Renal pelvis (tissue), 4 donors: ENCODE measurements around the gene PRR29. TPM values are rescaled to one million over a fixed set of nuclear protein-coding genes. Genes with fewer than 3 reads are reported as not detected.
A peak's percentile ranks its signal among the peaks of the same experiment; 100 is the strongest.
"Not testable (repeated sequence)": the region's sequence is repeated elsewhere in the genome, so short reads cannot be mapped to it uniquely, and the experiment has no call there.

Source experiments
- DNase-seq: peaks from one replicate; pipeline ENCODE4 v3.0.0-alpha.2; 2013
- polyA plus RNA-seq, 3 donors: library from polyadenylated mRNA; unstranded; fragments of 120-200 nt; gene quantifications; one replicate each; pipeline ENCODE4 v1.2.1, GENCODE V29; 2013; ENCODE audit not compliant: insufficient read length in 3 of 3

Gene PRR29
- polyA plus RNA-seq, 3 donors: 4.2 to 4.8 (median 4.3) TPM

DNA sequence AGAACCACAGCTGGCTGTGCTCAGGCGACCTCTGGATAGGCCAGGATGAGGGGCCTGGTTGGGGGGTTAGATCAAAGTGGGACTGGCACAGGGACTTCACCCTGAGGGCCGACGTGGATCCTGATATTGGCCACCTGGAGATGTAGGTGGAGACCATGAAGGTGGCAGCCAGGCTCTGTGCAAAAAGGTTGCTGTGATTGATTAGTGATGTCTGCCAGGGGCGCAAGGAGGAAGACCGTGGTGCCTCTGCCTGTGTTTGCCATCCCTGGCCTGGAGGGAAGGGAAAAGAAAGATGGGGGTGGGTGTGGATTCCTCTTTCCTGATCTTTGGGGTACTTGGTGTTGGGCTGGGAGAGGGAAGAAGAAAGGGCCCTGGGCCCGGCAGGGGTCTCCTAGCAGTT is 24.9 kb upstream of the PRR29 start:
- no peak for DNase-seq

GRCh38 chr17:63973930-63974593 is 24.1 kb upstream of the PRR29 start:
- DNase-seq: no peak

GRCh38 chr17:63974594-63975192 is 23.5 kb upstream of the PRR29 start:
- no peak for DNase-seq

DNA sequence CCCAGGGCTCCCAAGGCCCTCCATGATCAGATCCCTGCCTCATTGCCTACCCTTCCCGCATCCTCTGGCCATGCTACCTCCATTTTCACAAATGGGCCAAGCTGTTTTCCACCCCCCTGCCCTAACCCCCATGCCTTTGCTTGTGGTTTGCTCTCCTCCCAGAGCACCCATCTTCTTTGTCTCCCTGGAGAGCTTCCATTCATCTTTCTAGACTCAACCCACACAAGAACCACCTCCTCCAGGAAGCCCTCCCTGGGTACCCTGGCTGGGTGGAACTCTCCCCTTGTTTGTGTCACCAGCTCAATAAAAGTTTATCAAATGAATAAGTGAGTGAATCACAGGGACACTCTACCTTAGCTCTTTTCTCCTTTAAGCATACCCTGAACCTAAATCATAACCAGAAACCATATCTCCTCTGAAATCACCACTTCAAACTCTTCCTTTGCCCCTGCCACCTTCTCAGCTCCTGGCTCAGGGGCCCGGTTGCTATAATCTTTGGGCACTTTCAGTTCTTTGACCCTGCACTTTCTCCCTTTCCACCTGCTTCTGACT is 22.5 kb upstream of the PRR29 start:
- DNase-seq: no peak

DNA sequence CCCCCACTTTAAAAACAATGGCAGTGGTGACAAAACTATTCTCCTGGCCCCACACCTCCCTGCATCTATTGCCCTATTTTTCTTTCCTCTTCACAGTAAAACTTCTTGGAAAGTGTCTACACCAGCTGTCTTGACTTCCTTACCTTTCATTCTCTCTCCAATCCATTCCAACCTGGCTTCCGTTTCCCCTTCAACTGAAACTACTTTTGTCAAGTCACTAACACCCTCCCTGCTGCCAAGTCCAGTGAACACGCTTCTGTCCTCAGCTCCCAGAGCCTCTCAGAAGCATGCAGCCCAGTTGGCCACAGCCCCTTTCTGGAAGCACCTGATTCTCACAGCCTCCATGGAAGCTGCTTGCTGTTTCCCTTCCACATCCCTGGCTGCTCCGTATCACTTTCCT is 21.4 kb upstream of the PRR29 start:
- DNase-seq: no peak

DNA sequence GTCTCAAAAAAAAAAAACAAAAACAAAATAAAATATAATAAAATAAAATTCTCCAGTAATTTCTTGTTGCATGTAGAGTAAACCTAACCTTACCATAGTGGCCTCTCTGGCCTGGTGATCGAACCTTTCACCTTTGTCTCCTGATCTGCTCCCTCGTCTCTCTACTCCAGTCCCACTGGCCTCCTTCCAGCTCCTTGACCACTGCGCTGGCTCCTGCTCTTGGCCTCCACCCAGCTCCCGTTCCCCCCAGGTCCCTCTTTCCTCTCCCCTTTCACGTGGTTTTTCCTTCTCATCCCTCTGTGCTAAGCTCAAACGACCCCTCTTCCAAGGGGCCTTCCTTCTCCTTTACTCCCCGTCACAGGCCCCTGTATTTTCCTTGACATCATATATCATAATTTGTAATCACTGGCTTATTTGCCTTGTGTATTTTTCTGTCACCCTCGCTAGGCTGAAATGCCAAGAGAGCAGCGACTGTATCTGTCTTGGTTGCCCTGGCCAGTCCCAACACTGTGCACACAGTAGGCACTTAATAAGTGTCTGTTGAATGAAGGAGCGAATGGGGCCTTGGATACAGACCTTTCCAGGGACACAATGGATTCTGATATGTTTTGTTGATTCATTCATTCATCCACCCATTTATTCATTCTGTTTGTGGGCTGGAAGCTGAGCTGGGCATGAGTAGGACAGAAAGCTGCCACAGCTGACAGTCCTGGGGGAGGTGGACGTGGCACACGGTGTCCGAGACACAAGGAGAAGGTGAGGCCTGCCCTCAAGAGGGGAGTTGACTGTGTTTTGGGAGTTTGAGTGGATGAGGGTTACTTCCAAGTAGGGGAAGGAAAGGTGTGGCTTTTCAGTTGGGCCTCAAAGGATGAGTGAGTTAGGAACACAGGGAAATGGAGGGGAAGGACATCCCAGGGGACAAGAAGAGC is 19.6 kb upstream of the PRR29 start:
- DNase-seq: no peak

DNA sequence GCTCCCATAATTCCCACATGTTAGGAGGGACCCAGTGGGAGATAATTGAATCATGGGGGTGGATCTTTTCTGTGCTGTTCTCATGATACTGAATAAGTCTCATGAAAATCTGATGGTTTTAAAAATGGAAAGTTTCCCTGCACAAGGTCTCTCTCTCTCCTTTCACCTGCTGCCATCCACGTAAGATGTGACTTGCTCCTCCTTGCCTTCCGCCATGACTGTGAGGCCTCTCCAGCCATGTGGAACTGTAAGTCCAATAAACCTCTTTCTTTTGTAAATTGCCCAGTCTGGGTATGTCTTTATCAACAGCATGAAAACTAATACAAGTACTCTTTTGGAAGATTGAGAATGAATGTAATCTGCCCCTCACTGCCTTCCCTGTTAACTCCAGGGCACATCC is 15.5 kb upstream of the PRR29 start:
- DNase-seq: not testable (repeated sequence)

GRCh38 chr17:63983320-63983719 is 14.8 kb upstream of the PRR29 start:
- no peak for DNase-seq

GRCh38 chr17:63984236-63984635 is 13.9 kb upstream of the PRR29 start:
- DNase-seq: no peak

- no peak for DNase-seq
Measured at GRCh38 chr17:63984651-63985386, 13.3 kb upstream of the PRR29 start.

- DNase-seq: no peak
Measured at GRCh38 chr17:63985387-63986140, 12.6 kb upstream of the PRR29 start.

GRCh38 chr17:63986821-63987220 is 11.3 kb upstream of the PRR29 start:
- no peak for DNase-seq

DNA sequence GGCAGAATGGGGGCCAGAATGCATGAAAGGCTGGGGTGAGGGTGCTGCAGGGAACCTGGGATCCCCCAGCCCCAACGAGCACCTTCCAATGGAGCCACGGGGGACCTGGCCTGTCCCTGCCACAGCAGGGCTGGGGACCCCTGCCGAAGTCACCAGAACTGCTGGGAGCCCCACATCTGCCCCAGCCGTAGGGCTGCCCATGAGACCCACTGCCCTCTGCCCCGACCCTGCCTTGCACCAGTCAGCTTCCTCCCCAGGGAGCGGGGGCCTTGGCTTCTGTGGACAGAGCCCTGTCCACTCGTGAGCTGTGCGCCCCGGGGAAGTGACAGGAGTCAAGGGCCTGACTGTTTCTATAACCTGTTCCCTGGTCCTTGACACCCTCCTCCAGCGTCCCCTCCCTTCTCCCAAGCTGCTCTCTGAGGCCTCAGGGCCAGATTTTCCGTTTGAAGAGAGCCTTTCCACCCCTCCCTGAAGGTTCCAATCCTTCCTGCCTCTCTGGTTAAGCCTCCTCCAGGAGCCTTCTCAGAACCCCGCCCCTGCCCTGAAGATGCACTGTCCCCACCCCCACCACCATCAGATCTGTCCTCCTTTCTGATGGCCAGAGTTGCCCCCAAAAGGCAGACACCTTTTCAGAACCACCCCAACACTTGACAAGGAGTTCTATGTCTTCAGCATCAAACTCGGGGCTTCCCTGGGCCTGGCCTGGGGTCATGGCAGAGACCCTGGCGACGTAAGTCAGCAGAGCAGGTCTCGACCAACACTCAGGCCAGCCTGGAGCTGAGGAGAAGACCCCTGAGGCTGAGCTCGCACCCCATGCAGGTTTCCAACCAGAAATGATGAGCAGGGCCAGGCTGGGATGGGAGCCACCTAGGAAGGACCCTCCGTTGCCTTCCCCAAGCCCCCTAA is 10.7 kb upstream of the PRR29 start:
- DNase-seq: no peak

DNA sequence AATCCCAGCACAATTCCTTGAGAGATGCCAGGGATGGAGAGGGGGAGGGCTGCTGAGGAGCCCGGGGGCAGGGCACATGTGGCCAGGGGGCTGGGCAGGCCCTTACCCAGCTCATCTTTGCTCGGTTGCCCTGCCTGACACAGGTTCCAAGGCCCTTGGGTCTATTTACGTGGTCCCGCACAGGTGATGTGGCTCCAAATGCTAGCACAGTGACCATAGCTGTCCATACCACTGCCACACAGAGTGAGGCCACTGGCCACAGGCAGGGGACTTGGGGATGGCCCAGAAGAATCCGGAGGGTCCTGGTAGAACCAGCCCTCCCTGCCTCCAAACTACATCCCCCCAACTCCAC is 10.0 kb upstream of the PRR29 start:
- no peak for DNase-seq

DNA sequence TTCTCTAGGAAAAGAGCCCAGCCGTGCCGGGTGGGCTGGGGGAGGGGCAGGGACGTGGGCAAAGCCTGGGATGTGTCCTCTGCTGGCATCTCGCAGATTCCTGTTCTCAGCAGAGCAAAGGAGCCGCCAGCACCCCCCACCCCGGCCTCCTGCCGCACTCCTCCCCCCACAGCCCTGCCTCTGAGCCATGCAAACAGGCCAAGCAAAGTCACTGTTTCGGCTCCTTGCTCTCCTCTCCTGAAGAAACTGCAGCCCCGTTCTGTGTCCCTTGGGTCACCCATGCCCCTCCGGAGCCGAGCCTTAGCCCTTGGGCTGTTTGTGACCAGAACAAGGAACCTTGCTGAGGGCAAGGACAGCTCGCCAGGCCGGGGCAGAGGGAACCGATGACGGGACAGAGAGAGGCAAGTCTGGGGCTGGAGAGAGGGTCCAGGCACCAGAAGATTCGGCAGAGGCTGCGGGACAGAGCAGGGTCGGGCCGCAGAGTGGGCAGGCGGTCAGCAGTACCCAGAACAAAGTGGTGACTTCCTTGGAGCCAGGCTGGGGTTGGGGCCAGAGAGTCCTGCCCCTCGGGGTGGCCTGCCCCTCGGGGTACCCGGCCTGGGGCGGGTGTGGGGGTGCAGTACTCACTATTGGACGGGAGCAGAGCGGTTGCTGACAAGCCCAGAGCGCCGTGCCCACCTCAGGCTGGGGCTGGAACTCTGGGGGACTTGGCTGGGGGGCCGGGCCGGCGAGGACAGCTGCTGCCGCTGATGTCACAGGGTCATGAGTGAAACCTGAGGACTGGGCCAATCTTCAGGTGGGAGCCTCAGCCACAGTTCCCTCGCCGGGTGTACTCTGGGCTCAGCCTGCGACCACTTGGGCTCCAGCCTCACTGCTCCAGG is 9.2 kb upstream of the PRR29 start:
- peak; percentile 59 for DNase-seq

DNA sequence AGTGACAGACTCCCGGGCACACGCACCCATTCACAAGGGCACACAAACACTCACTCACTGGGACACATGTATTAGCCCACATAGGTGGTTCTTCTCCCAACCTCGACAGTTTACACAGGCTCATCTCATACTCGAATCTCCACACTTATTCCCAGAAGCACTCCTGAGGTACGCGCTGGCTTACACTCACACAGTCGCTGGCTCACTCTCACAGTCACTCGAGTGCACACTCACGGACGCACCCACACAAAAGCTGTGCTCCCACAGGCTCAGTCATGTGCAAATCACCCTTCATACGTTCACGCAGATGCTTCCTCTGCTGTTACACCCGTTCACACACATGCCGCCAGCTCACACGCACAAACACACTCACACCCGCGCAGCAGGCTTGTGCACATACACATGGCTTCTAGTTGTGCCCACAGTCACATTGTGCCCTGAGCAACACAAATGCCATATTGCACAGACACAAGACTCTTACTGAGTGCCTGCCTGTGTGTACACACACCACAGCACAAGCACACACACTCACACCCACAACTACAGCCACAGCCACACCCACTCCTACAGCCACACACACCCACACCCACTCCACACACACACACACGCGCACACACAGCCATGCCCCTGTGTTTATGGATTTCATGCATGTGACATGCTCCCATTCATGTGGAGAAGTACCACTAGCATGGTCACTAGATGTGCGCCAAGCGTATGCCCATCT is 8.4 kb upstream of the PRR29 start:
- no peak for DNase-seq

- DNase-seq: no peak
Measured at GRCh38 chr17:63991611-63992010, 6.5 kb upstream of the PRR29 start.

- DNase-seq: no peak
Measured at GRCh38 chr17:63993368-63993985, 4.7 kb upstream of the PRR29 start.
